WERI-Rb-1 (cell line): ENCODE measurements around the gene TLE7.

Experiments used
- DNase-seq: peaks from one replicate; pipeline ENCODE4 v3.0.0-alpha.2; 2020
- H3K27ac ChIP-seq: fragments of 250-450 bp; sonication (Bioruptor Pico); 2 replicates; pipeline ENCODE4 v1.5.1; 2020; ENCODE audit warnings: mild to moderate bottlenecking, moderate library complexity
- H3K27me3 ChIP-seq: fragments of 250-450 bp; sonication (Bioruptor Pico); 2 replicates; pipeline ENCODE4 v1.5.1; 2021; ENCODE audit warnings: mild to moderate bottlenecking, low read depth, moderate library complexity; ENCODE audit not compliant: insufficient read depth, severe bottlenecking
- H3K36me3 ChIP-seq: fragments of 250-450 bp; sonication (Bioruptor Pico); 2 replicates; pipeline ENCODE4 v1.5.1; 2020; ENCODE audit warnings: mild to moderate bottlenecking, moderate library complexity
- H3K4me3 ChIP-seq: 2 replicates; pipeline ENCODE4 v1.5.1; 2011; ENCODE audit warnings: low read depth, mild to moderate bottlenecking, control low read depth, low read length
- H3K9me3 ChIP-seq: fragments of 250-450 bp; sonication (Bioruptor Pico); 2 replicates; pipeline ENCODE4 v1.5.1; 2021; ENCODE audit warnings: mild to moderate bottlenecking, moderate library complexity; ENCODE audit not compliant: severe bottlenecking
- TF ChIP-seq, protein P1 (sequence below): IDR thresholded peaks from 2 replicates; pipeline ENCODE4 v1.5.1; 2011; ENCODE audit warnings: low read depth, mild to moderate bottlenecking, control low read depth, inconsistent platforms, low read length

TLE7 gene

DNA sequence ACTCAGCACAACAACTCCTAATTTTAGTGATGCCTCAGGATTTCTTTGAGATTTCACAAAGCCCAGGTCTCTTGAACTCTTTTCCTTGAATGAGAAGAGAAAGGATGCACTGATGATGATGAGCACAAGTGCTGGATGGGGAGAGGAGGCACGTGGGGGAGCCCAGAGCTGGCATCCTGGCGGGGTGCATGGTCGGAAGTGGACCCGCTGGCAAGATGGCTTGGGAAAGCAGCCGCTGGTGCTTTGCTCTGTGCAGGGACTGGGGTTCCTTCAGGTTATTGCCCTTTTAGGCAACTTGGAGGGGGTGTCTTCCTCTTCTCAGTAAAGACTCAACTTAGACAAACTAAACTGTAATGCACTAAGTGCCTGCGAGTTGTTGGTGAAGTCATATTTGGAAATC is 61.0 kb downstream of the TLE7 start:
- Histone ChIP-seq H3K4me3 (no peak overlapping the region), H3K9me3 (no peaks in the 10 kb centered on the region), H3K27me3 (no peaks in the 10 kb centered on the region), H3K36me3 (no peaks in the 10 kb centered on the region), H3K27ac (no peak overlapping the region)
- TF ChIP-seq, protein P1, sequence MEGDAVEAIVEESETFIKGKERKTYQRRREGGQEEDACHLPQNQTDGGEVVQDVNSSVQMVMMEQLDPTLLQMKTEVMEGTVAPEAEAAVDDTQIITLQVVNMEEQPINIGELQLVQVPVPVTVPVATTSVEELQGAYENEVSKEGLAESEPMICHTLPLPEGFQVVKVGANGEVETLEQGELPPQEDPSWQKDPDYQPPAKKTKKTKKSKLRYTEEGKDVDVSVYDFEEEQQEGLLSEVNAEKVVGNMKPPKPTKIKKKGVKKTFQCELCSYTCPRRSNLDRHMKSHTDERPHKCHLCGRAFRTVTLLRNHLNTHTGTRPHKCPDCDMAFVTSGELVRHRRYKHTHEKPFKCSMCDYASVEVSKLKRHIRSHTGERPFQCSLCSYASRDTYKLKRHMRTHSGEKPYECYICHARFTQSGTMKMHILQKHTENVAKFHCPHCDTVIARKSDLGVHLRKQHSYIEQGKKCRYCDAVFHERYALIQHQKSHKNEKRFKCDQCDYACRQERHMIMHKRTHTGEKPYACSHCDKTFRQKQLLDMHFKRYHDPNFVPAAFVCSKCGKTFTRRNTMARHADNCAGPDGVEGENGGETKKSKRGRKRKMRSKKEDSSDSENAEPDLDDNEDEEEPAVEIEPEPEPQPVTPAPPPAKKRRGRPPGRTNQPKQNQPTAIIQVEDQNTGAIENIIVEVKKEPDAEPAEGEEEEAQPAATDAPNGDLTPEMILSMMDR, result no peak
- no peak for DNase-seq
